Neural cell (in vitro differentiated cells): ENCODE data around the gene MRPS35. TPM values are rescaled to one million over a fixed set of nuclear protein-coding genes. Genes with fewer than 3 reads are reported as not detected.

Source experiments
- H2AFZ ChIP-seq: fragments of 200-600, 300-800 bp; sonication (generic), shearing (Covaris generic); 2 replicates; pipeline ENCODE4 v1.6.0; 2014; ENCODE audit warnings: low read depth, mild to moderate bottlenecking, antibody characterized with exemption, low read length, moderate library complexity
- H3F3A ChIP-seq: fragments of 200-600 bp; shearing (Covaris generic); 2 replicates; pipeline ENCODE4 v1.6.1; 2016; ENCODE audit warnings: mild to moderate bottlenecking, moderate library complexity, mixed read lengths, antibody characterized with exemption, low read length; ENCODE audit not compliant: insufficient read depth, poor library complexity, severe bottlenecking
- H3K27ac ChIP-seq: fragments of 200-600, 300-800 bp; sonication (generic), shearing (Covaris generic); 2 replicates; pipeline ENCODE4 v1.5.1; 2014; ENCODE audit warnings: mild to moderate bottlenecking, low read length, moderate library complexity
- H3K27me3 ChIP-seq: fragments of 300-800, 200-600 bp; sonication (generic), shearing (Covaris generic); 2 replicates; pipeline ENCODE4 v1.6.0; 2014; ENCODE audit warnings: mild to moderate bottlenecking, low read depth, low read length, moderate library complexity; ENCODE audit not compliant: insufficient read depth
- H3K36me3 ChIP-seq: fragments of 300-800, 200-600 bp; sonication (generic), shearing (Covaris generic); 2 replicates; pipeline ENCODE4 v1.5.1; 2014; ENCODE audit warnings: mild to moderate bottlenecking, antibody characterized with exemption, low read length, moderate library complexity; ENCODE audit not compliant: insufficient read depth
- H3K4me2 ChIP-seq: fragments of 300-800, 200-600 bp; sonication (generic), shearing (Covaris generic); 2 replicates; pipeline ENCODE4 v1.6.0; 2014; ENCODE audit warnings: mild to moderate bottlenecking, low read length
- H3K4me3 ChIP-seq: fragments of 300-800, 200-600 bp; sonication (generic), shearing (Covaris generic); 2 replicates; pipeline ENCODE4 v1.5.1; 2014; ENCODE audit warnings: mild to moderate bottlenecking, low read length, moderate library complexity
- H3K79me2 ChIP-seq: fragments of 200-600 bp; shearing (Covaris generic); replicated peaks from 2 replicates; pipeline ENCODE4 v1.6.0; 2014; ENCODE audit warnings: mild to moderate bottlenecking, low read length, moderate library complexity; ENCODE audit not compliant: insufficient read depth
- H3K9ac ChIP-seq: fragments of 300-800, 200-600 bp; sonication (generic), shearing (Covaris generic); 2 replicates; pipeline ENCODE4 v1.6.1; 2016; ENCODE audit warnings: mild to moderate bottlenecking, low read length, mixed read lengths
- H3K9me2 ChIP-seq: fragments of 200-600 bp; shearing (Covaris generic); 2 replicates; pipeline ENCODE4 v1.6.1; 2016; ENCODE audit warnings: mild to moderate bottlenecking, low read length, mixed read lengths; ENCODE audit not compliant: insufficient read depth
- H3K9me3 ChIP-seq: fragments of 200-600, 300-800 bp; sonication (generic), shearing (Covaris generic); 2 replicates; pipeline ENCODE4 v1.6.1; 2016; ENCODE audit warnings: mild to moderate bottlenecking, mixed run types, low read length, moderate library complexity, mixed read lengths
- H4K20me1 ChIP-seq: fragments of 200-600 bp; shearing (Covaris generic); 2 replicates; pipeline ENCODE4 v1.6.1; 2016; ENCODE audit warnings: mild to moderate bottlenecking, mixed run types; ENCODE audit not compliant: insufficient read depth
- CTCF ChIP-seq: fragments of 450-650 bp; IDR thresholded peaks from 2 replicates; pipeline ENCODE4 v1.5.1; 2014; ENCODE audit warnings: antibody characterized with exemption, mild to moderate bottlenecking, moderate library complexity; ENCODE audit not compliant: poor library complexity, severe bottlenecking
- EP300 ChIP-seq: fragments of 450-650 bp; conservative IDR thresholded peaks from 2 replicates; pipeline ENCODE4 v1.6.1; 2014; ENCODE audit warnings: antibody characterized with exemption, mild to moderate bottlenecking, moderate library complexity; ENCODE audit not compliant: poor library complexity, severe bottlenecking
- MXI1 ChIP-seq: fragments of 450-650 bp; conservative IDR thresholded peaks from 2 replicates; pipeline ENCODE4 v1.6.1; 2014; ENCODE audit warnings: antibody characterized with exemption, mild to moderate bottlenecking; ENCODE audit not compliant: poor library complexity, severe bottlenecking
- POLR2AphosphoS5 ChIP-seq: IDR thresholded peaks from 2 replicates; pipeline ENCODE4 v1.6.1; 2012
- RAD21 ChIP-seq: fragments of 450-650 bp; conservative IDR thresholded peaks from 2 replicates; pipeline ENCODE4 v1.6.1; 2014; ENCODE audit warnings: antibody characterized with exemption, mild to moderate bottlenecking, moderate library complexity
- REST ChIP-seq: IDR thresholded peaks from 2 replicates; pipeline ENCODE4 v1.6.1; 2012; ENCODE audit warnings: borderline replicate concordance
- SMC3 ChIP-seq: fragments of 450-650 bp; conservative IDR thresholded peaks from 2 replicates; pipeline ENCODE4 v1.6.1; 2014; ENCODE audit warnings: antibody characterized with exemption, mild to moderate bottlenecking, moderate library complexity; ENCODE audit not compliant: poor library complexity
- TAF1 ChIP-seq: IDR thresholded peaks from 2 replicates; pipeline ENCODE4 v1.6.1; 2012; ENCODE audit warnings: low read depth
- polyA plus RNA-seq: library from polyadenylated mRNA; depleted of rRNA; stranded (reverse); fragments of >200 nt; gene quantifications from 2 replicates; pipeline ENCODE4 v1.2.3, GENCODE V29; 2014

MRPS35 gene
- polyA plus RNA-seq, 1 donor from 2014 or later: 105 TPM

GRCh38 chr12:27779920-27780611, 69.4 kb downstream of the MRPS35 start, which contains the start of the genes KLHL42 and MANSC4 (continued):
- TF ChIP-seq CTCF: no peak

GRCh38 chr12:27780612-27781408, 70.2 kb downstream of the MRPS35 start:
- H3K27ac ChIP-seq: peak overlapping the region; percentile 91
- H3K4me2 ChIP-seq: peak overlapping the region; percentile 82
- H3K36me3 ChIP-seq: no peaks in the 10 kb centered on the region
- peak overlapping the region; percentile 46 for H2AFZ ChIP-seq
- TF ChIP-seq EP300 (no peak), SMC3 (no peak), MXI1 (no peak), CTCF (no peak), RAD21 (no peak), POLR2AphosphoS5 (peak; percentile 21), TAF1 (peak; percentile 31), REST (peak; percentile 56)
- peak overlapping the region; percentile 95 for H3K4me3 ChIP-seq
- H3K9me2 ChIP-seq: no peaks in the 10 kb centered on the region
- H3K9me3 ChIP-seq: no peaks in the 10 kb centered on the region
- no peaks in the 10 kb centered on the region for H3K27me3 ChIP-seq
- peaks cover 51% of the 10 kb centered on the region for H3K79me2 ChIP-seq
- H3K9ac ChIP-seq: peak overlapping the region; percentile 92
- H4K20me1 ChIP-seq: no peaks in the 10 kb centered on the region
- peaks cover 4% of the 10 kb centered on the region for H3F3A ChIP-seq
